PC-3 (cell line): ENCODE results near the gene GPR83.

Source experiments
- CTCF ChIP-seq: fragments of 300-600 bp; sonication (generic); conservative IDR thresholded peaks from 2 replicates; pipeline ENCODE4 v1.5.1; 2017; ENCODE audit warnings: antibody characterized with exemption, low read depth, mild to moderate bottlenecking, low read length
- EZH2 ChIP-seq: fragments of 300-600 bp; sonication (generic); IDR thresholded peaks from one replicate; pipeline ENCODE4 v1.6.1; 2017; ENCODE audit warnings: antibody characterized with exemption, mild to moderate bottlenecking, low read length; ENCODE audit not compliant: unreplicated experiment

- TF ChIP-seq EZH2 (no peak), CTCF (no peak)
These were observed 71.7 kb downstream of the GPR83 start for GRCh38 chr11:94329501-94329900.
